OCI-M1 (cell line): ENCODE results near the gene SLC16A11.
A peak's percentile ranks its signal among the peaks of the same experiment; 100 is the strongest.

Experiments
- DNase-seq: peaks from one replicate; lab custom pipeline; 2025; lab: John Stamatoyannopoulos, UW

SLC16A11 gene

DNA sequence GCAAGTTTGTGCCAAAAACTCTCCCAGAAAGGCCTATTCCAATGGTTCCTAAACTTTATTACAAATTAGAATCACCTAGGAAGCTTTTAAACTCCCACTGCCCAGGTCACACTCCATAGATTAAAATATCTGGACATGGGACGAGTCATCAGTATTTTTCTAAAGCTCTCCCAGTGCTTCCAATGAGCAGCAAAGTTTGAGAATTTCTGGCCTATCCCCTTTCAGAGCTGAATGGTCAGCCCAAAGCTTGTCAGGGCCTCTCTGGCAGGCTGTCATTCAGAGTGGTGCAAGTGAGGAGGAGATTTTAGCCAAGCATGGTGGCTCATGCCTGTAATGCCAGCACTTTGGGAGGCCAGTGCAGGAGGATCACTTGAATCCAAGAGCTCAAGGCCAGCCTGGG is 18.6 kb downstream of the SLC16A11 start:
- DNase-seq = no peak

DNA sequence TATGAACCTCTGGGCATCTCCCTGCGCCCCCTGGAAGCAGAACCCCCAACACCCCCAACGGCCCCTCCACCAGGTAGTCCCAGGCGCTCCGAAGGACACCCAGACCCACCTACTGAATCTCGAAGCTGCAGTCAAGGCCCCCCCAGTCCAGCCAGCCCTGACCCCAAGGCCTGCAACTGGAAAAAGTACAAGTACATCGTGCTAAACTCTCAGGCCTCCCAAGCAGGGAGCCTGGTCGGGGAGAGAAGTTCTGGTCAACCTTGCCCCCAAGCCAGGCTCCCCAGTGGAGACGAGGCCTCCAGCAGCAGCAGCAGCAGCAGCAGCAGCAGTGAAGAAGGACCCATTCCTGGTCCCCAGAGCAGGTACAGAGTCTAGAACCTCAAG is 19.5 kb downstream of the SLC16A11 start:
- DNase-seq = peak; percentile 30

- peak; percentile 100 for DNase-seq
Measured at GRCh38 chr17:7023576-7024401, 20.1 kb downstream of the SLC16A11 start.

DNA sequence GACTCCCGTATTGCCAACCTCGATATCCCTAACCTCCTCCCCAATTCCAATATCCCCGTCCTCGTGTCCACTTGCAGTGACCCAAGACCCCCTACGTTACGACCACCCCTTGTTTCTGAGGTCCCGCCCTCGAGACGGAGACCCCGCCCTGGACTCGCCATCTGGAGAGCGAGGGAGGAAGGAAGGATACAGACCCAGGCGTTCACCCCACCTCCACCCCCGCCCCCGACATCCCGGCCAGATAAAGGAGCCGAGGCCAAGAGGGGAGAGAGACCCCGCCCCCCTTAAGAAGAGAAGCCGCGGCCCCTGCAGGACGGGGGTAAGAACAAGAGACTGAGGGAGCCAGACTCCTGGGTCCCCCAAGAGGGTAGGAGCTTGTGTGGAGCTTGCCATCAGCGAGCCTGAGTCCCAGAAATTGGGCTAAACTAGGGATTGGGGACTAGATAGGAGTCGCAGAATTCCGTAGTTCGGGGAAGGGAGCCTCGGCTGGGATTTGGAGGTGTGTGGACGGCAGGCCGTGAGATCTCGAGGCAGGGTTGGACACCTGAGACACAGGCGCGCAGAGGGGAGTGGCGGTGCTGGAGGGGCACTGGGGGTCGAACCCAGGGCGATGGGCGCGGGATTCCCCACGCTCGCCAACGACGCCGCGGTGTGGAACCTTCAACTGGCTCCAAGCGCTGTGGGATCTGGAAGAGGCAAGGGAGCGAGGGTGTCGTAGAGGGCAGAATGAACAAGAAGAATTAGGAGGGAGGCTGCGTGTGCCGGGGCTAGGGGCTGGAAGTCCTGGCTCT is 20.9 kb downstream of the SLC16A11 start, which contains the start of gene BCL6B:
Gene BCL6B (plus strand): TSS at position 270 of the 791 bp plus-strand sequence. CDS start 622 bp downstream, outside the sequence.
- DNase-seq = no peak

GRCh38 chr17:7021993-7022778 is 21.7 kb downstream of the SLC16A11 start:
- DNase-seq = peak; percentile 93

GRCh38 chr17:7020894-7021664 is 22.8 kb downstream of the SLC16A11 start:
- peak; percentile 47 for DNase-seq

GRCh38 chr17:7019839-7020519 is 23.9 kb downstream of the SLC16A11 start:
- peak; percentile 87 for DNase-seq

- DNase-seq = no peak
Measured at GRCh38 chr17:7019367-7019766, 24.5 kb downstream of the SLC16A11 start.

DNA sequence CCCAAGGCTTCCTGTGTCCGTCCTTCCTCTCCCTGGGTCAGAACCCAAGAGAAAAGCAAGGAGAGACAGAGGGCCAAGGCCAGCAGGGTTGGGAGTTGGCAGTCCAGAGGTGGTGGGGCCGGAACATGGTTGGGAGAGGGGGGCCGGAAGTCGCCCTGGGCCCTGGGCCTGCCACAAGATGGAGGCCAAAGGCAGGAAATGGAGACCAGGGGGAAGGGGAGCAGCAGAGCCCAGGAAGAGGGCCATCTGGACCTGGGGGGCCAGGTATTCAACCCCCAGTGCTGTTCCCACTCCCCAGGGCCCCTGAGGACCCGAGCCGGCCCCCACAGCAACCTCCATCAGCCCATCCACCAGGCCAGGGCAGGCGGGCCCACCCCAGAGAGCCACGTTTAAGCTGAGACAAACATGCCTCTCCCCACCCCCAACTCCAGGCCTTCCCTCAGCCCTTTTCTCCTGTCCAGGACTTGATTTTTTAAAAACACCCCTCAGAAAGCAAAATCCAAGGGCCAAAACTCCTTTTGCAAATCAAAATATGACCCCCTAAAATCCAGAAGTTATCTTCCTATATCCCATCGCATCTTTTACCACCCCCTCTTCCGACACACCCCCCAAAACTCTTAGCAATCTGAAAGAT is 25.4 kb downstream of the SLC16A11 start:
- peak; percentile 71 for DNase-seq

- DNase-seq = peak; percentile 90
Measured at GRCh38 chr17:7017827-7018200, 26.1 kb downstream of the SLC16A11 start.

DNA sequence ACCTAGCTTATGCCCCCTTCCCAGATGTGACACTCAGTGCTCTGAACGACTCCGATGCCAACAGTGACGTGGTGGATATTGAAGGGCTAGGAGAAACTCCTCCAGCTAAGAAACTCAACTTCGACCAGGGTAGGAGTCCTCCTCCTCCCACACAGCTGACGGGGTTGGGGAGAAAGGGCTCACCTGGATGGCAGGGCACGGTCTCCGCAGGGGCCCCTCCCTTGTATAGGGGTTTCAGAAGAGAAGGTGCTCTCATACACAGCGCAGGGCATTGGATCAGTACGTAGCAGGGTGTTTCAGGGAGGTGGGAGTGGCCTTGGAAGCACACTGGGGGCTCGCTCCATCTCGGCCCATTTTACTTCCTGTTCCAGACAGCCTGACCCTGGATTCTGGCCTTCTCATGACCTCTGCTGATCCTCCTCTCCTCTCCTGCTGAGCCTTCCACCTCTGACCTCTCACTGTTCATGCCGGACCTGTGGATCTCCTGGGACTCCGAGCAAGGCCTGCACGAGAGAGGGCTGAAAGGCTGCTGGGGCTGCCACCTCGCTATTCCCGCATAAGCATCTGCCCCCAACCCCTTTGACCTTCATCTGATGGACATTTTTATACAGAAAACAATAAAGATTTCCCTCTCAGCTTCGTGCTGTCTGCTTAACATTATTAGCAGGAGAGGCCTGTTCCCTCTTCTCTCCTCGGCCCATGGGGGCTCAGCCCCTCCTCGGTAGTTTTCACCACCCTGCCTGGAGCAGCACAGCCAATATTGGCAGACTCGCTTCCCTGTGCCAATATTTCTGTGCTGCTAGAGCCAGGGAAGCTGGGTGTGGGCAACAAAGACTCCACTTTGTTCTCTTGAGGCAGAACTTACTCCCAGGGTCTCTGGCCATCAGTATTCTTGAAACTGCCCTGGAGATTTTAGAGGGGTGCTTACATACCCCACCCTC is 26.7 kb downstream of the SLC16A11 start:
- DNase-seq = peak; percentile 54

DNA sequence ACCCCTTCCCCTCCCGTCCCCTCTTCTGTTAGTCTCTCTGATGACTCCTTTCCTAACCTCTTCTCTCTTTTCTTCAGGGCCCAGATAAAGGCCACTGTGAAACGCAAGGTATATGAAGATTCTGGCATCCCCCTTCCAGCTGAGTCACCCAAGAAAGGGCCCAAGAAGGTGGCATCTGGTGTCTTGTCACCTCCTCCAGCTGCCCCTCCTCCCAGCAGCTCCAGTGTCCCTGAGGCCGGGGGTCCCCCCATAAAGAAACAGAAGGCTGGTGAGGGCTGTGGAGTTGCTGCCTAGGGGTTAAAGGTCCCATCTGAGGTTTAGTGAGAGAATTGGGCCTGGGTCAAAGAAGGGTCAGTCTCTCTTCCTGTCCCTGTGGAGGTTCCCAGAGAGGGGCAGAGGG is 27.5 kb downstream of the SLC16A11 start:
- DNase-seq = no peak

DNA sequence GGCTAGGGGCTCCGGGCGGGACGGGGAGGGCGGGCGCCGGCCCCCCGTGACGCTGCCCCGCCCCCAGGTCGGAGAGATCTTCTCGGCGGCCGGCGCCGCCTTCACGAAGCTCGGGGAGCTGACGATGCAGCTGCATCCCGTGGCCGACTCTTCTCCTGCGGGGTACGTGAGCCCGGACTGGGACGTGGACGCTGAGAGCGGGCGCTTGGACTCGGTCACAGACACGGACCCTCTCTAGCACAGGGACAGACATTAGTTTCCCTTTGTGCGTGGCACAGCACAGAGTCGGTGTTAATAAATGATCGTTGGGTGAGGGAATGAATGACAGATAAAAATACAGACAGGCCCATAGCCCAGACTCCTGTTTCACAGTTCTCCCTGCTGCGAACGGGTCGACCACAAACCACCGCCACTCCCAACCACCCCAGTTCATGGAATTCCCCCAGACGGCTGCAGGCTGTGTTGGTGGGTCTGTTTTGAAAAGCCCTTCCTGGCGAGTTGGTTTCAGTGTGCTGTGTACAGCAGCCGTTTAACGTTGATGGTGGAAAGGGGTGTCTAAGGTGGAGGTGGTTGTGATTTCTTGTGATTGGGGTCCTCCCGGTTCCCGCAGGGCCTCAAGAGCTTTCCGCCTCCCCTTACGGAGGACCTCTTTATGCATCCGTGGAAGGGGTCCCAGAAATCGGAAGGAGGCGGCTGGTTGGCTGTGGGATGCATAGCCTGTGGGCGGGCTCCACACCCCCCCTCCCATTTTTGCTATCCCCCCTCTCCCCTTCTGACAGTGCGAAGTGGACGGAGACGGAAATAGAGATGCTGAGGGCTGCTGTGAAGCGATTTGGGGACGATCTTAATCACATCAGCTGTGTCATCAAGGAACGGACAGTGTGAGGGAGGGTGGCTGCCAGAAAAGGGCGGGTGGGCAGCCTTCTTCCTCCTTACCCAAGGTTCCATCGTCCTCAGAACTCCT is 28.6 kb downstream of the SLC16A11 start:
- DNase-seq = peak; percentile 93

DNA sequence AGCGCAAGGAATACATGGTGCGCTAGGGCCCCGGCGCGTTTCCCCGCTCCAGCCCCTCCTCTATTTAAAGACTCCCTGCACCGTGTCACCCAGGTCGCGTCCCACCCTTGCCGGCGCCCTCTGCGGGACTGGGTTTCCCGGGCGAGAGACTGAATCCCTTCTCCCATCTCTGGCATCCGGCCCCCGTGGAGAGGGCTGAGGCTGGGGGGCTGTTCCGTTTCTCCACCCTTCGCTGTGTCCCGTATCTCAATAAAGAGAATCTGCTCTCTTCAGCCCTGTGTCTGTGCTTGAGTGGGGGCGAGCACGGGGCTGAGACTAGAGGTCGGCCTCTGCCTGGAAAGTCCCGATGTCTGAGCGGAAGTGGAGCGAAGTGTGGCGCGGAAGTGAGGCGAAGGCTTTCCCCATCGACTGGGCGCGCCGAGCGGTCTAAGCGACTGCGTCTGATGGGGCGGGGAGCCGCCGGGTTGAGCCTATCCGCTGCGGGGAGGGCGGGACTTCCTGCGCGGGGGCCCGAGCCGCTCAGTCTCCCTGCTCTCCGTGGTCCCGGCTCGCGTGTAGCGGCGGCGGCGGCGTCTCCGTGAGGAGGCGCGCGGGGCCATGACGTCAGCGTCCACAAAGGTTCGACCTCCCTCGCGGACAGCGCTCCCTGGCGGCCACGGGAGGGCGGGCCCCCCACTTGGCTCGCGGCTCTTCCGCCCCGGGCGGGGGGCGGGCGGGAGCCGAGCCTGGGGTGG is 29.5 kb downstream of the SLC16A11 start:
- DNase-seq = peak; percentile 99

DNA sequence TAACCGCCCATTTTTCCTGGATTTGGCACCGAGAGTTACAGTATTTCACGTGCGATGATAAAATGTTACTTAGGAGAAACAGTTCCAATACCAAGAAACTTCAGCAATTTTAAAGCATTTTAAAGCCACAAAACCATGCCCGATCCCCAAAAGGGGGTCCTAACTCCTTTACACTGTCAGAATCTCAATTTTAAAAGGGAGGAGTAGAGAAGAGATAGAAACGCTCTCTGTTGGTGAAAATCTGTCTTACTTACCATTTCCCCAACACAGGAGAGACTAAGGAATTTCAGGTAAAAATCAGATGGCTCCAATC is 32.0 kb downstream of the SLC16A11 start:
- DNase-seq = no peak

DNA sequence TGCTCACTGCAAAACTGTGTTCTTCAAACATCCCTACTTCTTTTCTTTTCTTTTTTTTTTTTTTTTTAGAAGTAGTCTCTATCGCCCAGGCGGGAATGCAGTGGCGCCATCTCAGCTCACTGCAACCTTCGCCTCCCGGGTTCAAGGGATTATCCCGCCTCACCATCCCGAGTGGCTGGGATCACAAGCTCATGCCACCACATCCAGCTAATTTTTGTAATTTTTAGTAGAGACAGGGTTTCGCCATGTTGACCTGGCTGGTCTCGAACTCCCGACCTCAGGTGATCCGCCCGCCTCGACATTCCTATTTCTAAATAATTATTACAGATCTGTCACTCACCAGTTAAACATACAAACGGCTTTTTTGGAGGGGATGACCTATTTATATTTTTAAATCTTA is 32.5 kb downstream of the SLC16A11 start:
- DNase-seq = no peak

DNA sequence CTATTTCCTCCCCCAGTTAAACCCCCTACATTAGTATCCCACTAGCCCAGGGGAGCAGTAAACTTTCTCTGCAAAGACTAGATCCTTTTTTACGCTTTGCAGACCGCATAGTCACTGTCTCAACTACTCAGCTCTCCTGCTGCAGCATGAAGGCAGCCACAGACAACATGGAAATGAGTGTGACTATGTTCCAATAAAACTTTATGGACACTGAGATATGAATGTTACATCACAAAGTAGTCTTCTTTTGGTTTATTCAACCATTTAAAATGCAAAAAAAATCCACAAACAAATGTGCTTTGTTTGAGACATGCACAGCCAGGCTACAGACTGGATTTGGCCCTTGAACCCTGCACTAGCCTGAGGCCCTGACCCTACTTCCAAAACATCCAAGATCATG is 33.4 kb downstream of the SLC16A11 start:
- DNase-seq = no peak

GRCh38 chr17:7007143-7007542 is 36.7 kb downstream of the SLC16A11 start:
- DNase-seq = peak; percentile 17
